HepG2 (cell line): Measurements from ENCODE around the gene MECR. TPM values are rescaled to one million over a fixed set of nuclear protein-coding genes. Genes with fewer than 3 reads are reported as not detected.
A peak's percentile ranks its signal among the peaks of the same experiment; 100 is the strongest.

Source experiments
- ATAC-seq: fragments of 200-7000 bp; cut with Tn5 transposase; 3 replicates; pipeline ENCODE4 v1.9.1; 2020; ENCODE audit warnings: mild to moderate bottlenecking, moderate library complexity
- BruUV-seq: library from RNA; stranded (reverse); fragments of 400-500 nt; replicated peaks from 2 replicates; lab custom pipeline; 2021; lab: Mats Ljungman, UMichigan
- CTCF ChIA-PET: fragments of 300-600 bp; formaldehyde crosslinking; extraction: SDS; loops from one replicate; lab custom pipeline; 2021; ENCODE audit warnings: low total read pairs, inconsistent platforms, low intra/inter-chr PET ratio; lab: Yijun Ruan, JAX
- POLR2A ChIA-PET: fragments of 350-600 bp; sonication (Branson Sonifier 250); formaldehyde crosslinking; loops from one replicate; lab custom pipeline; 2020; ENCODE audit warnings: antibody characterized with exemption, inconsistent platforms; lab: Yijun Ruan, JAX
- DNase-seq: peaks from one replicate; pipeline ENCODE4 v3.0.0-alpha.2; 2015; ENCODE audit warnings: low spot score
- FAIRE-seq: peaks from 3 replicates; lab custom pipeline; 2011; peaks lifted over from hg19 to GRCh38; lab: Jason Lieb, UNC
- H2AFZ ChIP-seq: one replicate; pipeline ENCODE4 v1.6.1; 2011; ENCODE audit warnings: low read length, inconsistent platforms
- H3K27ac ChIP-seq: fragments of 300-600 bp; 3 replicates; pipeline ENCODE4 v1.8.0; 2011; ENCODE audit warnings: mixed run types, mild to moderate bottlenecking, mixed read lengths, low read length, inconsistent platforms; ENCODE audit not compliant: insufficient read depth; ENCODE audit errors: extremely low read length
- H3K27me3 ChIP-seq, 2 experiments: fragments of 200-600 bp in 1 of 2; 2 replicates in 1 of 2; 3 replicates in 1 of 2; pipeline versions ENCODE4 v1.6.0 to v1.8.0; 2011; ENCODE audit warnings: low read length in 2 of 2, mild to moderate bottlenecking in 2 of 2, moderate library complexity in 2 of 2, inconsistent platforms in 1 of 2; ENCODE audit not compliant: insufficient read depth in 2 of 2, control insufficient read depth in 1 of 2
- H3K36me3 ChIP-seq, 2 experiments: fragments of 200-600 bp in 1 of 2; replicated peaks in 1 of 2; 2 replicates in 1 of 2; 3 replicates in 1 of 2; pipeline versions ENCODE4 v1.5.1 to v1.8.0; 2011; ENCODE audit warnings: low read length in 2 of 2, inconsistent platforms in 1 of 2; ENCODE audit not compliant: insufficient read depth in 2 of 2, control insufficient read depth in 1 of 2
- H3K4me1 ChIP-seq: 2 replicates; pipeline ENCODE4 v1.5.1; 2012; ENCODE audit warnings: low read length, inconsistent platforms; ENCODE audit not compliant: insufficient read depth
- H3K4me2 ChIP-seq: 2 replicates; pipeline ENCODE4 v1.6.0; 2011; ENCODE audit warnings: low read depth, low read length, inconsistent platforms
- H3K4me3 ChIP-seq, 3 experiments: fragments of 200-600 bp in 1 of 3; sonication (generic), shearing (Covaris generic) in 1 of 3; replicated peaks in 1 of 3; 2 replicates each; pipeline ENCODE4 v1.5.1; 2011 to 2016; ENCODE audit warnings: low read length in 3 of 3, inconsistent platforms in 2 of 3, low read depth in 2 of 3, mild to moderate bottlenecking in 2 of 3, control low read depth in 1 of 3, mixed read lengths in 1 of 3; ENCODE audit not compliant: insufficient read depth in 1 of 3
- H3K79me2 ChIP-seq: one replicate; pipeline ENCODE4 v1.6.1; 2011; ENCODE audit warnings: low read length, inconsistent platforms; ENCODE audit not compliant: insufficient read depth
- H3K9ac ChIP-seq: 2 replicates; pipeline ENCODE4 v1.6.0; 2011; ENCODE audit warnings: mild to moderate bottlenecking, low read depth, low read length, inconsistent platforms; ENCODE audit not compliant: insufficient read depth
- H3K9me3 ChIP-seq: 2 replicates; pipeline ENCODE4 v1.5.1; 2012; ENCODE audit warnings: mild to moderate bottlenecking, low read length
- H4K20me1 ChIP-seq: 2 replicates; pipeline ENCODE4 v1.6.0; 2011; ENCODE audit warnings: inconsistent platforms, mild to moderate bottlenecking, low read length, moderate library complexity; ENCODE audit not compliant: insufficient read depth
- HOXD1 ChIP-seq: sonication (generic); formaldehyde crosslinking; IDR thresholded peaks from 2 replicates; pipeline ENCODE4 v1.5.0; 2020; ENCODE audit warnings: missing genetic modification reagents
- IRX3 ChIP-seq: sonication (generic); formaldehyde crosslinking; IDR thresholded peaks from 2 replicates; pipeline ENCODE4 v1.8.1; 2023; ENCODE audit warnings: mild to moderate bottlenecking, low read depth, missing genetic modification reagents, borderline replicate concordance
- KMT2B ChIP-seq: IDR thresholded peaks from 2 replicates; pipeline ENCODE4 v1.6.1; 2016; ENCODE audit warnings: missing genetic modification reagents, missing compliant biosample characterization
- LBX2 ChIP-seq: sonication (generic); formaldehyde crosslinking; IDR thresholded peaks from 2 replicates; pipeline ENCODE4 v1.5.0; 2020; ENCODE audit warnings: missing genetic modification reagents, mild to moderate bottlenecking, borderline replicate concordance
- MXD1 ChIP-seq: sonication (generic); formaldehyde crosslinking; IDR thresholded peaks from 2 replicates; pipeline ENCODE4 v1.4.0; 2020; ENCODE audit warnings: mild to moderate bottlenecking, missing genetic modification reagents
- MXI1 ChIP-seq: IDR thresholded peaks from 3 replicates; pipeline ENCODE4 v1.6.1; 2012; ENCODE audit warnings: low read depth, low read length, inconsistent platforms, borderline replicate concordance
- RBM39 ChIP-seq: fragments of 200-400 bp; formaldehyde crosslinking; IDR thresholded peaks from one replicate; pipeline ENCODE4 v1.6.1; 2018; ENCODE audit warnings: antibody characterized with exemption, mild to moderate bottlenecking, low read depth, low read length; ENCODE audit not compliant: poor library complexity, severe bottlenecking
- RCOR2 ChIP-seq: IDR thresholded peaks from 2 replicates; pipeline ENCODE4 v1.6.1; 2016; ENCODE audit warnings: missing biosample characterization, missing genetic modification reagents
- TMF1 ChIP-seq: sonication (generic); formaldehyde crosslinking; IDR thresholded peaks from 2 replicates; pipeline ENCODE4 v1.8.1; 2022; ENCODE audit warnings: low read depth, missing genetic modification reagents
- ZBTB2 ChIP-seq: sonication (generic); formaldehyde crosslinking; IDR thresholded peaks from 2 replicates; pipeline ENCODE4 v1.8.0; 2022; ENCODE audit warnings: low read depth, missing genetic modification reagents
- ZFY ChIP-seq: sonication (generic); formaldehyde crosslinking; IDR thresholded peaks from 2 replicates; pipeline ENCODE4 v1.4.0; 2020; ENCODE audit warnings: missing genetic modification reagents
- ZNF280B ChIP-seq: sonication (generic); formaldehyde crosslinking; IDR thresholded peaks from 2 replicates; pipeline ENCODE4 v1.5.0; 2020; ENCODE audit warnings: missing genetic modification reagents, mild to moderate bottlenecking, borderline replicate concordance
- ZNF326 ChIP-seq: sonication (generic); formaldehyde crosslinking; IDR thresholded peaks from 2 replicates; pipeline ENCODE4 v1.4.0; 2020; ENCODE audit warnings: missing genetic modification reagents, borderline replicate concordance
- ZNF33B ChIP-seq: sonication (generic); formaldehyde crosslinking; IDR thresholded peaks from 2 replicates; pipeline ENCODE4 v1.5.1; 2020; ENCODE audit warnings: mild to moderate bottlenecking, missing genetic modification reagents
- ZNF788 ChIP-seq: sonication (generic); formaldehyde crosslinking; IDR thresholded peaks from 2 replicates; pipeline ENCODE4 v1.5.0; 2020; ENCODE audit warnings: mild to moderate bottlenecking, missing genetic modification reagents, borderline replicate concordance
- ZNF879 ChIP-seq: sonication (generic); formaldehyde crosslinking; IDR thresholded peaks from 2 replicates; pipeline ENCODE4 v1.8.1; 2023; ENCODE audit warnings: missing genetic modification reagents
- ZNF883 ChIP-seq: sonication (generic); formaldehyde crosslinking; IDR thresholded peaks from 2 replicates; pipeline ENCODE4 v1.5.1; 2020; ENCODE audit warnings: mild to moderate bottlenecking, missing genetic modification reagents; ENCODE audit errors: not compliant biosample characterization
- WGBS: methylation state at CpG from one replicate; pipeline ENCODE4 v1.1.6; 2017; ENCODE audit warnings: low lambda C conversion rate; 5-methylcytosine and 5-hydroxymethylcytosine counted together
- in situ Hi-C: cut with HindIII; loops from 2 replicates; pipeline ENCODE4 v1.10.0; 2017; ENCODE audit warnings: low pct_unique_long_range_greater_than_20kb; ENCODE audit not compliant: extremely low pct_ligation_motif_present
- intact Hi-C: fragments of 100-400 bp; cut with micrococcal nuclease; formaldehyde crosslinking; loops from one replicate; pipeline ENCODE4 v1.10.0; 2022; ENCODE audit not compliant: unreplicated experiment
- polyA plus RNA-seq, 8 experiments: library from polyadenylated mRNA; depleted of rRNA in 3 of 8; stranded (reverse) in 7 of 8; unstranded in 1 of 8; fragments of >200 nt; fragmentation: Illumina TruSeq in 4 of 8; extraction: Trizol in 4 of 8; gene quantifications; 2 replicates each; pipeline versions ENCODE4 v1.2.1 to v1.2.3, GENCODE V29; 2011 to 2016; ENCODE audit warnings: low read depth in 4 of 8, missing spikeins in 1 of 8, mixed read lengths in 1 of 8; ENCODE audit not compliant: insufficient read depth in 1 of 8
- total RNA-seq, 5 experiments: library from RNA; depleted of rRNA; stranded (reverse); fragments of >200 nt; fragmentation: Illumina TruSeq; extraction: Trizol; gene quantifications; 2 replicates each; pipeline ENCODE4 v1.2.3, GENCODE V29; 2016; ENCODE audit warnings: low read depth in 1 of 5

MECR gene
- total and polyA plus RNA-seq, 2 of the 13 experiments (the other 11 are each of a cell fraction or from before 2014, with no cell fraction given), result 18.8 to 24.9 TPM

- intact Hi-C loops (loop anchor here (10.0 kb wide), 2 partner anchors 108 to 1468 kb away; no protein-coding TSS in a partner anchor), in situ Hi-C loops (loop anchor here (10.0 kb wide), 3 partner anchors 218 to 868 kb away; no protein-coding TSS in a partner anchor)
- Histone ChIP-seq H3K36me3 (no peaks in the 10 kb centered on the region), H3K9ac (peak overlapping the region; percentile 82), H3K27ac (peak overlapping the region; percentile 49), H2AFZ (peak overlapping the region; percentile 38), H4K20me1 (peaks cover 10% of the 10 kb centered on the region; the same call in 1 of the 2 replicates), H3K9me3 (no peaks in the 10 kb centered on the region), H3K4me2 (peak overlapping the region; percentile 96), H3K4me3 (peak overlapping the region; percentile 67 to 99 (median 88)), H3K27me3 (peaks cover 0 to 20% of the 10 kb centered on the region in 2 experiments; a peak in 1 of 5 replicates), H3K79me2 (peaks cover 24% of the 10 kb centered on the region), H3K4me1 (peaks cover 33% of the 10 kb centered on the region)
- CTCF ChIA-PET, result interaction anchor here (0.9 to 2.0 kb wide), 2 partner anchors 216 to 874 kb away, joined by 3 to 9 read pairs; no protein-coding TSS in a partner anchor
- WGBS, result 2% methylated on average over 19 of the region's 79 CpGs
- TSS peak; percentile 78 for BruUV-seq
- POLR2A ChIA-PET, result no interaction called here
- peak; percentile 34 for DNase-seq
- FAIRE-seq, result no peak
- ATAC-seq, result peak; percentile 51
- TF ChIP-seq ZNF883 (peak; percentile 14), ZBTB2 (CRISPR knock-in tag) (peak; percentile 42; the same call in 1 of the 2 replicates), MXD1 (peak; percentile 36; the same call in 1 of the 2 replicates), MXI1 (peak; percentile 18; the same call in 1 of the 3 replicates), ZNF788 (CRISPR knock-in tag) (peak; percentile 19; the same call in 1 of the 2 replicates), ZFY (peak; percentile 80), ZNF879 (CRISPR knock-in tag) (no peak), TMF1 (CRISPR knock-in tag) (peak; percentile 62; the same call in 1 of the 2 replicates), IRX3 (0 out of 2 replicates have a peak, but pooled peaks have one; percentile 13), RBM39 (peak; percentile 20), ZNF326 (CRISPR knock-in tag) (no peak), HOXD1 (peak; percentile 34; the same call in 1 of the 2 replicates), ZNF33B (CRISPR knock-in tag) (no peak), KMT2B (CRISPR knock-in tag) (no peak), LBX2 (0 out of 2 replicates have a peak, but pooled peaks have one; percentile 66), RCOR2 (CRISPR knock-in tag) (no peak), ZNF280B (CRISPR knock-in tag) (no peak)
Measured at GRCh38 chr1:29237129-29237821, 6.5 kb upstream of the MECR start.
